ENCODE data around the gene PCAT7.

The PCAT7 gene

GRCh38 chr9:94603259-94604160 is 48.6 kb downstream of the PCAT7 start:
- peak; percentile 60 to 64 for DNase-seq (ENCODE audit: low read depth in 2 of 2)

- no peak for DNase-seq (ENCODE audit: low read depth in 2 of 2)
Measured at GRCh38 chr9:94606646-94607422, 52.0 kb downstream of the PCAT7 start.

GRCh38 chr9:94607423-94607691 is 52.5 kb downstream of the PCAT7 start:
- DNase-seq (ENCODE audit: low read depth in 2 of 2) = no peak

- no peak for DNase-seq (ENCODE audit: low read depth in 2 of 2)
Measured at GRCh38 chr9:94610181-94610606, 55.3 kb downstream of the PCAT7 start.

- DNase-seq (ENCODE audit: low read depth in 2 of 2) = peak; percentile 49 to 55
Measured at GRCh38 chr9:94611638-94612068, 56.8 kb downstream of the PCAT7 start.

DNA sequence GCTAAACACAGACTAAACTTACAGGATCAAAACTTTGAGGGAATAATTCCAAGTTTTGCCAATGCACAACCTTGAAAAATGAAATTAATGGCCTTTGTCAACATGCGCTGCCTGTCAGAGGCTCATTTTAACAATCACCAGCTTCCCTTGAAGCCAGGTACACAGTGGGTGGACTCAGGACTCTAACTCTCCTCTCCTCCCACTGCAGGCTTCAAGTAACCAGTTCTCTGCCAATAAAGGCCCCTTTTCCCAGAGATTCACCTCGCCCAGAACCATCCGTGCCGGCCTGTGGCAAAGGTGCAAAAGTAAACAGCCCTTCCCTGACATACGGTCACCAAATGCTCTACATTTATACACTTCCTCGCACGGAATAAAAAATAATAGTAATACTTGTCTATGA is 57.2 kb downstream of the PCAT7 start:
- DNase-seq (ENCODE audit: low read depth in 2 of 2) = no peak

GRCh38 chr9:94613003-94613402 is 58.1 kb downstream of the PCAT7 start:
- no peak for DNase-seq (ENCODE audit: low read depth in 2 of 2)

GRCh38 chr9:94619026-94619425 is 64.1 kb downstream of the PCAT7 start:
- DNase-seq (ENCODE audit: low read depth in 2 of 2) = no peak

Measured in stimulated activated CD8-positive, alpha-beta memory T cell treated with anti-CD3 and anti-CD28 coated beads, Interleukin-2, amount 100 ng/mL, for 48 hours (primary cell).